ENCODE results near the gene LINGO4.

DNA sequence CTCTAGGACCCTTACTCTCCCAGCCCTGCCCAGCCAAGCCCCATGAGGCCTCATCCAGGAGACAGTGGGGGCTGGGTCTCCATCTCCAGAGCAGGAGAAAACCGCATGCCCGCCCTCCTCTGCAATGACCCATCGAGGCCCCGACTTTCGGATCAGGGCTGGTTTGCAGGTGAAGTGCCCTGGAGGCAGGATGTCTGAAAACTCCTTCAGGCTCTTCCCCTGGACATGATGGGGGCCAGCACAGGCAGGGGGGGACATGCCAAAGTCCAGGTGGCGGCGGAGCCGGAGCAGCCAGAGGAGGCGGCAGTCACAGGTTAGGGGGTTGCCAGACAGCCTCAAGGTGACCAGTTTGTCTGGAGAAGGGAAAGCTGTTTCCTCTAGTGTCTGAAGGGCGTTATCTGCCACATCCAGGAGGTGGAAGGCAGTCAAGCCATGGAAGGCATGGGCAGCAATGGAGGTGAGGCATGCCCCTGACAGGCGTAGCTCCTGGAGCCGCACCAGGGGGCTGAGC lies 3.9 kb downstream of the LINGO4 start:
- no peak for TF ChIP-seq CTCF (IDR thresholded peaks at IDR 0.05)
- no peak for TF ChIP-seq POLR2A (IDR thresholded peaks at IDR 0.05)
- TF ChIP-seq POLR2AphosphoS5 (IDR thresholded peaks at IDR 0.05): no peak

Measured in suprapubic skin (tissue), 4 donors.